B cell (primary cell): Measurements from ENCODE around the gene KLK14.

Experiments used
- CTCF ChIP-seq: fragments of 200-600 bp; IDR thresholded peaks from one replicate; pipeline ENCODE4 v1.8.0; 2022; ENCODE audit warnings: antibody characterized with exemption, mild to moderate bottlenecking
- EZH2 ChIP-seq: IDR thresholded peaks from 2 replicates; pipeline ENCODE4 v1.6.1; 2012; ENCODE audit warnings: borderline replicate concordance, low read depth, mild to moderate bottlenecking, moderate library complexity, low read length; ENCODE audit not compliant: insufficient read depth, poor library complexity, severe bottlenecking

DNA sequence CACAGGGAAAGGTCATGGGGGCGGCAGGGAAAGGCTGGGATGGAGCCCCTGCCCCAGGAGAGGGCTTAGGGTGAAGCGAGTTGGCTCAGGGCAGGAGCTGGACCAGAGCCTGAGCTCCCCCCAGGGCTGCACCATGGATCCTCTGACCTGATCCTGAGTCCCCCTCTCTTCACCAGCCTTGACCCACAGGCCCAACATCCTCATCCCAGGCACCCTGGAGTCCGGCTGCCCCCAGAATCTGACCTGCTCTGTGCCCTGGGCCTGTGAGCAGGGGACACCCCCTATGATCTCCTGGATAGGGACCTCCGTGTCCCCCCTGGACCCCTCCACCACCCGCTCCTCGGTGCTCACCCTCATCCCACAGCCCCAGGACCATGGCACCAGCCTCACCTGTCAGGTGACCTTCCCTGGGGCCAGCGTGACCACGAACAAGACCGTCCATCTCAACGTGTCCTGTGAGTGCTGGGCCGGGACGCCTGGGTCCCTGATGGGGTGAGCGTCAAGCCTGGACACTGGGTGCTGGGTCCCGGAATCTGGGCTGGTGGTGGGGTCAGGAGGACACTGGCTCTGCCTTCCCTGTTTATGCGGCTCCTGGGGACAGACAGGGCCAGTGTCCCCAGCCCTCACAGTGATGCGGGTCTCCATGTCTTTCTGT lies 42.9 kb upstream of the KLK14 start:
- TF ChIP-seq EZH2 (no peak), CTCF (no peak)
